SK-N-SH treated with all-trans-retinoic acid at 6 μM for 48 hours (cell line): ENCODE results near the gene TRIM7.

Source experiments
- ISL1 ChIP-seq: fragments of 250-450 bp; sonication (Bioruptor Pico); IDR thresholded peaks from 2 replicates; pipeline ENCODE4 v2.1.2; 2022; ENCODE audit warnings: mild to moderate bottlenecking, moderate library complexity
- OSR1 ChIP-seq: fragments of 250-450 bp; sonication (Bioruptor Pico); IDR thresholded peaks from 2 replicates; pipeline ENCODE4 v1.8.0; 2022; ENCODE audit warnings: moderate library complexity, mild to moderate bottlenecking, inconsistent platforms
- PATZ1 ChIP-seq: fragments of 250-450 bp; sonication (Bioruptor Pico); IDR thresholded peaks from 2 replicates; pipeline ENCODE4 v1.8.0; 2020; ENCODE audit warnings: mild to moderate bottlenecking, moderate library complexity, borderline replicate concordance
- SNAI2 ChIP-seq: fragments of 250-450 bp; sonication (Bioruptor Pico); IDR thresholded peaks from 2 replicates; pipeline ENCODE4 v1.5.0; 2020; ENCODE audit warnings: mild to moderate bottlenecking, moderate library complexity
- TCF4 ChIP-seq: fragments of 250-450 bp; sonication (Bioruptor Pico); IDR thresholded peaks from 2 replicates; pipeline ENCODE4 v1.8.0; 2021; ENCODE audit warnings: mild to moderate bottlenecking, moderate library complexity, borderline replicate concordance
- ZC3H10 ChIP-seq: fragments of 250-450 bp; sonication (Bioruptor Pico); IDR thresholded peaks from 2 replicates; pipeline ENCODE4 v1.5.1; 2021; ENCODE audit warnings: mild to moderate bottlenecking, moderate library complexity
- ZFP30 ChIP-seq: fragments of 450-650 bp; formaldehyde crosslinking; IDR thresholded peaks from 2 replicates; pipeline ENCODE4 v1.5.0; 2022; ENCODE audit warnings: mild to moderate bottlenecking, moderate library complexity
- TF ChIP-seq, protein P1 (sequence below): fragments of 250-450 bp; sonication (Bioruptor Pico); IDR thresholded peaks from 2 replicates; pipeline ENCODE4 v1.5.1; 2020; ENCODE audit warnings: low read depth, mild to moderate bottlenecking, moderate library complexity

- TF ChIP-seq TCF4 (CRISPR knock-in tag), result no peak
- TF ChIP-seq, protein P1, sequence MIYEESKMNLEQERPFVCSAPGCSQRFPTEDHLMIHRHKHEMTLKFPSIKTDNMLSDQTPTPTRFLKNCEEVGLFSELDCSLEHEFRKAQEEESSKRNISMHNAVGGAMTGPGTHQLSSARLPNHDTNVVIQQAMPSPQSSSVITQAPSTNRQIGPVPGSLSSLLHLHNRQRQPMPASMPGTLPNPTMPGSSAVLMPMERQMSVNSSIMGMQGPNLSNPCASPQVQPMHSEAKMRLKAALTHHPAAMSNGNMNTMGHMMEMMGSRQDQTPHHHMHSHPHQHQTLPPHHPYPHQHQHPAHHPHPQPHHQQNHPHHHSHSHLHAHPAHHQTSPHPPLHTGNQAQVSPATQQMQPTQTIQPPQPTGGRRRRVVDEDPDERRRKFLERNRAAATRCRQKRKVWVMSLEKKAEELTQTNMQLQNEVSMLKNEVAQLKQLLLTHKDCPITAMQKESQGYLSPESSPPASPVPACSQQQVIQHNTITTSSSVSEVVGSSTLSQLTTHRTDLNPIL, result no peak
- no peak for TF ChIP-seq SNAI2
- no peak for TF ChIP-seq ZFP30 (CRISPR knock-in tag)
- no peak for TF ChIP-seq PATZ1 (CRISPR knock-in tag)
- no peak for TF ChIP-seq ZC3H10 (CRISPR knock-in tag)
- no peak for TF ChIP-seq ISL1 (CRISPR knock-in tag)
- TF ChIP-seq OSR1 (CRISPR knock-in tag), result no peak
These were observed 41.4 kb downstream of the TRIM7 start for GRCh38 chr5:181163487-181164075.
